OCI-LY7 (cell line): ENCODE data around the gene CARD11. TPM values are rescaled to one million over a fixed set of nuclear protein-coding genes. Genes with fewer than 3 reads are reported as not detected.

ENCODE experiments used
- BruUV-seq: library from RNA; stranded (reverse); fragments of 400-500 nt; replicated peaks from 2 replicates; lab custom pipeline; 2021; lab: Mats Ljungman, UMichigan
- CTCF ChIA-PET: fragments of 300-600 bp; sonication (Branson Sonifier 250); formaldehyde crosslinking; loops from one replicate; lab custom pipeline; 2022; ENCODE audit warnings: antibody characterized with exemption; ENCODE audit not compliant: unreplicated experiment; lab: Charles Lee
- POLR2A ChIA-PET: fragments of 300-600 bp; sonication (Branson Sonifier 250); formaldehyde crosslinking; loops from one replicate; lab custom pipeline; 2022; ENCODE audit warnings: antibody characterized with exemption; lab: Charles Lee
- DNase-seq: peaks from one replicate; pipeline ENCODE4 v3.0.0-alpha.2; 2015; ENCODE audit warnings: low spot score
- H2AFZ ChIP-seq: fragments of 200-600 bp; sonication (generic), shearing (Covaris generic); 2 replicates; pipeline ENCODE4 v1.6.1; 2014; ENCODE audit warnings: mild to moderate bottlenecking, antibody characterized with exemption, low read length, moderate library complexity
- H3K27ac ChIP-seq: fragments of 200-600 bp; sonication (generic); 2 replicates; pipeline ENCODE4 v1.5.1; 2014; ENCODE audit warnings: mixed run types, low read depth, mild to moderate bottlenecking, moderate library complexity, low read length, inconsistent platforms; ENCODE audit not compliant: poor library complexity, severe bottlenecking
- H3K36me3 ChIP-seq: fragments of 200-600 bp; sonication (generic); 2 replicates; pipeline ENCODE4 v1.6.1; 2014; ENCODE audit warnings: mild to moderate bottlenecking, antibody characterized with exemption, low read length, moderate library complexity, mixed read lengths; ENCODE audit not compliant: insufficient read depth
- H3K4me1 ChIP-seq: fragments of 200-600 bp; sonication (generic); 2 replicates; pipeline ENCODE4 v1.5.1; 2014; ENCODE audit warnings: mild to moderate bottlenecking, low read length; ENCODE audit not compliant: insufficient read depth, poor library complexity, severe bottlenecking
- H3K4me2 ChIP-seq: fragments of 200-600 bp; sonication (generic); 2 replicates; pipeline ENCODE4 v1.6.1; 2014; ENCODE audit warnings: mild to moderate bottlenecking, low read length
- H3K4me3 ChIP-seq: fragments of 200-600 bp; sonication (generic); 2 replicates; pipeline ENCODE4 v1.5.1; 2014; ENCODE audit warnings: mild to moderate bottlenecking, low read depth, low read length; ENCODE audit not compliant: poor library complexity, severe bottlenecking
- H3K79me2 ChIP-seq: fragments of 200-600 bp; sonication (generic); 2 replicates; pipeline ENCODE4 v1.6.1; 2016; ENCODE audit warnings: low read depth, mild to moderate bottlenecking, low read length, moderate library complexity, mixed read lengths; ENCODE audit not compliant: insufficient read depth
- H3K9me2 ChIP-seq: fragments of 200-600 bp; sonication (generic); 2 replicates; pipeline ENCODE4 v1.6.1; 2016; ENCODE audit warnings: mild to moderate bottlenecking, low read length, mixed read lengths; ENCODE audit not compliant: insufficient read depth
- H3K9me3 ChIP-seq: fragments of 200-600 bp; sonication (generic); 2 replicates; pipeline ENCODE4 v1.6.1; 2014; ENCODE audit warnings: mild to moderate bottlenecking, mixed run types, low read length, mixed read lengths
- H4K20me1 ChIP-seq: fragments of 200-600 bp; sonication (generic); 2 replicates; pipeline ENCODE4 v1.6.1; 2014; ENCODE audit warnings: mild to moderate bottlenecking, antibody characterized with exemption, low read length, moderate library complexity, mixed read lengths; ENCODE audit not compliant: insufficient read depth
- EZH2phosphoT487 ChIP-seq: fragments of 200-600 bp; sonication (generic); IDR thresholded peaks from 2 replicates; pipeline ENCODE4 v1.6.1; 2018; ENCODE audit warnings: low read depth, borderline replicate concordance, mild to moderate bottlenecking, mixed run types, antibody characterized with exemption, low read length, moderate library complexity, mixed read lengths
- intact Hi-C: fragments of 100-400 bp; cut with micrococcal nuclease; formaldehyde crosslinking; loops from one replicate; pipeline ENCODE4 v1.10.0; 2022; ENCODE audit not compliant: unreplicated experiment
- total RNA-seq, 2 experiments: library from RNA; depleted of rRNA in 1 of 2; stranded (reverse); fragments of >200 nt in 1 of 2; shearing (Covaris generic) in 1 of 2; gene quantifications; 2 replicates each; pipeline ENCODE4 v1.2.3, GENCODE V29; 2014 to 2022
- TF ChIP-seq, protein P1 (sequence below): fragments of 200-600 bp; sonication (generic); conservative IDR thresholded peaks from 2 replicates; pipeline ENCODE4 v1.5.1; 2014; ENCODE audit warnings: mild to moderate bottlenecking, antibody characterized with exemption, low read length, moderate library complexity, mixed read lengths

Gene CARD11
- total RNA-seq, 2 experiments from 2014 or later, result 33.8 to 63.5 TPM

DNA sequence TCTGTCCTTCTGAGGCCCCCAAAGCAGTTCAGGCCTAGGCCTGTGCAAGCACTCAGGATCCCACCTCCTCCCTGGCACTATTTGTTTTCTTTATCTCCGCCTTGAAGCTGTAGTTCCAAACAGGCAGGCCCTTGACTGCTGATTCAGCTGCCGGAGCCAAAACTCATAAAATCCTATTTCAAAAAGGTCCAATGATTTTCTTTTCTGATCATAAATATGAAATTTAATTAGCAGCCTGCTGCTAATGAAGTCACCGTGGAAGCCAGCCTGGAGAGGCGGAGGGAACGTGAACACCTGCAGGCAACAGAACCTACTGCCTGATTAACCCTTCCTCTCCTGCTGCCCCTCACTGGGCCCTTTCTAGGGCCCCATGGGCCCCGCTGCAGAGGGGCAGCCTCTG lies 60.1 kb downstream of the CARD11 start:
- CTCF ChIA-PET, result no interaction called here
- POLR2A ChIA-PET, result interaction anchor here (1.0 to 1.1 kb wide), 3 partner anchors 14 to 89 kb away, joined by 3 to 6 read pairs (median 4); no protein-coding TSS in a partner anchor
- Histone ChIP-seq H3K9me3 (no peaks in the 10 kb centered on the region), H3K4me1 (peaks cover 44% of the 10 kb centered on the region), H3K4me3 (no peak overlapping the region), H3K79me2 (peaks cover 14% of the 10 kb centered on the region; the same call in 1 of the 2 replicates), H3K9me2 (no peaks in the 10 kb centered on the region), H2AFZ (no peak overlapping the region), H3K36me3 (peaks cover 19% of the 10 kb centered on the region), H3K4me2 (peak overlapping the region; percentile 11; the same call in 1 of the 2 replicates), H3K27ac (peak overlapping the region; percentile 29), H4K20me1 (no peaks in the 10 kb centered on the region)
- intact Hi-C loops, result no loop called here
- DNase-seq, result no peak
- BruUV-seq, result no TSS peak
- no peak for TF ChIP-seq EZH2phosphoT487
- TF ChIP-seq, protein P1, sequence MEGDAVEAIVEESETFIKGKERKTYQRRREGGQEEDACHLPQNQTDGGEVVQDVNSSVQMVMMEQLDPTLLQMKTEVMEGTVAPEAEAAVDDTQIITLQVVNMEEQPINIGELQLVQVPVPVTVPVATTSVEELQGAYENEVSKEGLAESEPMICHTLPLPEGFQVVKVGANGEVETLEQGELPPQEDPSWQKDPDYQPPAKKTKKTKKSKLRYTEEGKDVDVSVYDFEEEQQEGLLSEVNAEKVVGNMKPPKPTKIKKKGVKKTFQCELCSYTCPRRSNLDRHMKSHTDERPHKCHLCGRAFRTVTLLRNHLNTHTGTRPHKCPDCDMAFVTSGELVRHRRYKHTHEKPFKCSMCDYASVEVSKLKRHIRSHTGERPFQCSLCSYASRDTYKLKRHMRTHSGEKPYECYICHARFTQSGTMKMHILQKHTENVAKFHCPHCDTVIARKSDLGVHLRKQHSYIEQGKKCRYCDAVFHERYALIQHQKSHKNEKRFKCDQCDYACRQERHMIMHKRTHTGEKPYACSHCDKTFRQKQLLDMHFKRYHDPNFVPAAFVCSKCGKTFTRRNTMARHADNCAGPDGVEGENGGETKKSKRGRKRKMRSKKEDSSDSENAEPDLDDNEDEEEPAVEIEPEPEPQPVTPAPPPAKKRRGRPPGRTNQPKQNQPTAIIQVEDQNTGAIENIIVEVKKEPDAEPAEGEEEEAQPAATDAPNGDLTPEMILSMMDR, result no peak

DNA sequence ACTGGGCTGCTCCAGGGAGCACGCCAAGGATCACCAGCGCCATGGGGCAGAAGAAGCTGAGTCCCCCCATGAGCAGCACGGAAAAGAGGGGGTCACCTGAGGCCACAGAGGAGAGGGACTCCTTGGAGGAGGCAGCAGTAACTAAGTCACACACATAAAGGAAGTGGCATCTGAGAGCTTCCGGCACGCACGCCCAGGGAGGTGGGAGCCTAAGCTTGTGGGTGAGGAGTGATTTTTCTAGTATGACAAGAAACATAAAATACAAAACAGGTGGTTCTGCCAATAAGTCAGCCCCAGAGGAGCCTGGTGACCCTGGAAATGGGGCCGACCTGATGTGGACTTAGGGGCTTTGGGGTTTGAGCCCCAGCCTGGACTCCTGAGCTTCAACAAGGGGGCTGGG lies 60.8 kb downstream of the CARD11 start:
- Histone ChIP-seq H4K20me1 (no peaks in the 10 kb centered on the region), H3K4me1 (peaks cover 49% of the 10 kb centered on the region), H3K9me3 (no peaks in the 10 kb centered on the region), H3K36me3 (peaks cover 19% of the 10 kb centered on the region), H3K9me2 (no peaks in the 10 kb centered on the region), H2AFZ (no peak overlapping the region), H3K79me2 (peaks cover 14% of the 10 kb centered on the region; the same call in 1 of the 2 replicates), H3K27ac (peak overlapping the region; percentile 29), H3K4me2 (peak overlapping the region; percentile 47; the same call in 1 of the 2 replicates), H3K4me3 (no peak overlapping the region)
- DNase-seq, result peak; percentile 68
- POLR2A ChIA-PET, result interaction anchor here (0.8 to 1.4 kb wide), 4 partner anchors 9 to 89 kb away, joined by 3 to 6 read pairs (median 4); no protein-coding TSS in a partner anchor
- TF ChIP-seq, protein P1, result no peak
- no peak for TF ChIP-seq EZH2phosphoT487
- intact Hi-C loops, result no loop called here
- BruUV-seq, result no TSS peak
- CTCF ChIA-PET, result no interaction called here

DNA sequence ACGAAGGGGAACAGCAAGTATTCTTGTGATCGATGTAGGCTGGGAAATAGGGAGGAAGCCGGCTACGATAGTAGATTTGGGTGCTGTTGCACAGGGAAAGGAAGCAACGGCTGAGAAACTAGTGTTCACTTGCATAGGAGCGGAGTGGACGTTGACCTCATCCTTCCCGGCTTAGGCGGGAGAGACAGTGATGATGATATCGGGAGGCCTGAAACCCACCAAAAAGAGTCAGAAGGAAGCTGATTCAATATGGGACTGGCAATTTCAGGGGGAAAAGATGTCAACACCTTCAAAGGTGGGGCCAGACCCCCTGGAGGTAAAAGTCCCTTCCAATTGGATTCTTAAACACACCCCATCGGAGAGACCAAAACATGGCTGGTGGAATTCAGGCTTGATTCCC lies 61.3 kb downstream of the CARD11 start:
- DNase-seq, result no peak
- Histone ChIP-seq H3K27ac (peak overlapping the region; percentile 29), H3K4me2 (peak overlapping the region; percentile 47; the same call in 1 of the 2 replicates), H3K9me3 (no peaks in the 10 kb centered on the region), H3K9me2 (no peaks in the 10 kb centered on the region), H3K36me3 (peaks cover 19% of the 10 kb centered on the region), H4K20me1 (no peaks in the 10 kb centered on the region), H3K4me3 (no peak overlapping the region), H3K4me1 (peaks cover 53% of the 10 kb centered on the region), H3K79me2 (peaks cover 14% of the 10 kb centered on the region; the same call in 1 of the 2 replicates), H2AFZ (no peak overlapping the region)
- BruUV-seq, result no TSS peak
- CTCF ChIA-PET, result no interaction called here
- POLR2A ChIA-PET, result interaction anchor here (0.8 to 1.4 kb wide), 4 partner anchors 8 to 17 kb away, joined by 3 to 4 read pairs (median 4); no protein-coding TSS in a partner anchor
- TF ChIP-seq, protein P1, result no peak
- no peak for TF ChIP-seq EZH2phosphoT487
- intact Hi-C loops, result no loop called here
